Hypothalamus (tissue), 51 donors: ENCODE results near the gene GYG1.

Experiments used
- DNase-seq, 51 donors: peaks; one replicate each; lab custom pipeline; 2025; lab: John Stamatoyannopoulos, UW

The GYG1 gene

DNA sequence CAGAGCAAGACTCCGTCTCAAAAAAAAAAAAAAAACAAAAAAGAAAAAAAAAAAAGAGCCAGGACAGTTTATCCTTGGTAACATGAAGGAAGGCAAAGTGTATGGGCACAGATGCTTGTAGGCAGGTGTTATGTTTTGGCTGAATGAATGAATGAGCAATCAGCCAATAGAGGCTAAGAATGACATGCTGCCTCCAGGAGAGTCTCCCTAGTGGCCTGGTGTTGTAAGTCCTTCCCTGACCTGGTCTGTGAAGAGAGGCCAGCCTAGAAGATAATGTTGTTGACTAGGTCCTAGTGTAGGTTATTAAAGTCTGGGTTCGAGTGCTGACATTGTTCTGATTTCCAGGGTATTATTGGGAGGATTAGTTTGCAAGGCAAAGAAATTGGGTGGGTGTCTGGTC is 24.9 kb downstream of the GYG1 start:
- DNase-seq: no peak

DNA sequence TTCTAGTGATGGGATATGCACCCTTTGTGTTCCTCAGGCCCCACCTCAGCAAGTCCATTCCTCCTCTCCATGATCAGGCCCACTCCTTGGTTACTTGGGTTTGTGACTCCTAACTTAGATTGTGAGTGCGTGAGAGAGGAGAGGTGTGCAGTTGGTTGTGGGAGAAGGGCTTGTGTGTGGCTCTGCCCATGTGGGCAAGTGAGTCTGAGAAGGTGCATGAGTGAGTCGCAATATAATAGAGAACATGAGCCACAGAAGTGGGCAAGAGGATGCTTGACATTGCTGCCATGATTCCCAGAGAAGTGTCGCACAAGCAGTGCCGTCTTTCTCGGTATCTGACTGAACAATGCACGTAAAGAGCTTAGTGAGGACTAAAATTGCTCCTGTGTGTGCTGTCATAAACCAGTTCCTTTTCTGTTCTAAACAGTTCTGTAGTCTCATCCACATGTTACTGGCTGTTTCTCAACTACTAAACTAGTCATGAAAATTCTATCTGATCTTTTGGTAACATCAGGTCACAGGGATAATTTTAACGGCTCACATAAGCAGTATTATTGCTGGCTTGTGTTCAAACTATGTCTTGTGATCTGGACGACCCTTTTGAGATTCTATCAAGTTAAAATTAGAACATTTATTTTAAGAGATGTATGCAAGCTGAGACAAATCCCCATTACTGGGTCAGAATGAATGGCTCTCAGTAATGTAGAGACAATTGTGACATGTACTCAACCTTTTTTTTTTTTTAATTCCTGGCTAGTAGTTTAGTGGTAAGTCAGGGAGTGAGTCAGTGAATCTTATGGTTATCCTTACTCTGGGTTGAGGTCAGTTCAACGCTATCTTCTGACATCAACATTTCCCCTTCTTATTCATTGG is 25.6 kb downstream of the GYG1 start:
- DNase-seq: no peak

DNA sequence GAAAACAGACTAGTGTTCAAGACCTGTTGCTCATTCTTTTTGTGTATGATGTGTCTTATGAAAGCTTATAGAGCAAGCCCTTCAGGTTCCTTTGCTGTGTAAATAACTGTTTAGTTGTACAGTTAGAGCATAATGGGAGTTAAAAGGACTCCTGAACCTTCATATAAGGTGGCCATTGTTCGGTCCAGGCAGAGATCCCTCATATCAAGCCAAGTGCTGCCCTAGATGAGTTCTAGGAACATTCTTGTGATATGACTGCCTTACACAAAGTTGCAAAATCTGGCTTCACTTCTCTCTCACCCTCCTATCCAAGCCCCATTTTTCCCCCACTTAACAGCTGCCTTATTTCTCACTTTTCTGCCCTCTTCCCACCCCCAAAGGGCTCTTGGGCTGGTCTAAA is 26.9 kb downstream of the GYG1 start:
- no peak for DNase-seq

DNA sequence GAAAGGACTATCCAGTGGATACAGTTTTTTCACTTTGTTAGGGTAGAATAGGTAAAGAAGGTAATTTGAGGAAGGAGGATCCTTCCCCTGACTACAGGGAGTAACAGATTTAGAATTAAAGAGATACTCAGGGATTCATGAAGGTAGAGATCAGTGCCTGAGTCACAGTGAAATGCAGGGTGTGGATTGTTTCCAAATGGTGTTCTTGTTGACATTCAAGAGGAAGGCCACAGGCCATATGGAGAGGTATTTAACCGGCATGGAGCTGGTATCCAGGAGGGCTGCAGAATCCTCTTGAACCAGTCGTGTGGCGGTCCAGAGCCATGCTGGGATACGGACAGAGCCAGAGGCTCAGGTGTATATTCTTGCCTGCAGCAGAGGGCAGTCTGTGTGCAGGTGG is 28.2 kb downstream of the GYG1 start:
- no peak for DNase-seq

DNA sequence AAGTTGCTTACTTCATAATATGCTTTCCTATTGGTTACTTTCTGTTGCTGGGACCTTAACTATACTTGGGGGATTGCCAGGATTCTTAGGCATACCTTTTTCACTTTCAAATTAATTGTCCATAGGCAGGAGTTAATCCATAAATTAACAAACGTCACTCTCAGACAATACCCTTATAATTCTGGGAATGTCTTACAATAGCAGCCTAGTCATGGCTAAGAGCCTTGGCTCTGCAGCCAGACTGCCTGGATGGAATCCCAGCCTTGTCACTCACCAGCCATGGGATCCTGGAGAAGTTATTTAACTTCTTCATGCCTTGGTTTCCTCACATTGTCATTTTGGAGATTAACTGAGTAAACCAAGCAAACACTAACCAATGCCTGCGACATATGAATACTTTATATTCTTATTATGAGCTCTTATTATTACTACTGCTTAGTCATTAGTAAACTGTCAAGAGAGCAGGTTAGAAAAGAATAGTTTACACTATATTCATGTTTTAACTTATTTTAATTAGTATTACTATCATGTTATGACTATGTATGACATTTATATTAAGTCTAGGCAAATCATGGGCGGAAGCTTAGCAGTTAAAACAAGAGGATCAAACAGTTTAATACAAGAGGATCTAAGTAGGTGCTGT is 29.0 kb downstream of the GYG1 start:
- peak in 16 of 51 donors; percentile 4 to 46 (median 18) for DNase-seq

DNA sequence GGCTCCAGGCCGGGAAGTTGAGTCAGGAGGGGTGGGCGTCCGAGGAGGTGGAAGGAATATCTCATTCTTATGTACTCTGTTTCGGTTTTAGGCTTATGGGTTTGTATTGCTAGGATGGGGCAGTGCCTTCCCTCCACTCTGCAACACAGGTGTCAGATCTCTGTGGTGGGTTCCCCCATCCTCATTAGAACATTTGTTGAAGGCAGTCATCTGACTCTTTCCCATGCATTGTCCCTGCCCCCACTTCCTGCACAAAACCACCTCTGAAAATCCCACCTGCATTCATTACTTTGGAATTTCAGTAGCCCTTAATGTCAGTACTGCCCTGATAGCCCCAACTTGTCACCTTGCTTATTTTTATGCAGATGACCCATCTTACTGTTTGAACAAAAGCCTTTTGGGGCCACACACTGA is 29.5 kb downstream of the GYG1 start:
- no peak for DNase-seq

DNA sequence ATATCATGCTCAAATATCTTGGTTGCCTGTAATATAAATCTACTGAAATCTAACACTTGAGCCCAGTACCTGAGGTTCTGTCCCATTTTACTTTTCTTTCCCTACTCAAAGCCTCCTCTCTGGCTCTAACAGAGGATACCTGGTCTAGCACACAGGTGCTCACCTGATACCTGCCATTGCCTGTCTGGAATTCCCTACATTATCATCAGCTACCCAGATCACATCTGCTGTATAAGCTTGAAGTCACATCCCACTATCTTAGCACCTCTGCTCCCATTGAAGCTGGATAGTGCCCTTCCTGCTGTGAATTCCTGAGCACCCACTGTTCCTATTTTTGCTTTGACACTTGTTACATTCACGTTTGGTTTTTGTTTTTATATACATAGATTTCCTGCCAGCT is 30.5 kb downstream of the GYG1 start:
- DNase-seq: no peak

DNA sequence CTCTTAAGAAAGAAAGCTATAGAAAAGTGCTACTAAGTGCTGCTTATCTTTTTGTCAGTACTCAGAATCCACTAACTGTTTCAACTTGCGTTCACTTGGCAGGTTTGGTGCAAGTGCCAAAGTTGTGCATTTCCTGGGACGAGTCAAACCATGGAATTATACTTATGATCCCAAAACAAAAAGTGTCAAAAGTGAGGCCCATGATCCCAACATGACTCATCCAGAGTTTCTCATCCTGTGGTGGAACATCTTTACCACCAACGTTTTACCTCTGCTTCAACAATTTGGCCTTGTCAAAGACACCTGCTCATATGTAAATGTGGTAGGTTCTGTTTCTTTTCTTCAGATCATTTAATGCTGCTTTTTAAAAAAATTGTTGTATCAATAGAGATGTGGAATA is 32.6 kb downstream of the GYG1 start:
- DNase-seq: no peak

DNA sequence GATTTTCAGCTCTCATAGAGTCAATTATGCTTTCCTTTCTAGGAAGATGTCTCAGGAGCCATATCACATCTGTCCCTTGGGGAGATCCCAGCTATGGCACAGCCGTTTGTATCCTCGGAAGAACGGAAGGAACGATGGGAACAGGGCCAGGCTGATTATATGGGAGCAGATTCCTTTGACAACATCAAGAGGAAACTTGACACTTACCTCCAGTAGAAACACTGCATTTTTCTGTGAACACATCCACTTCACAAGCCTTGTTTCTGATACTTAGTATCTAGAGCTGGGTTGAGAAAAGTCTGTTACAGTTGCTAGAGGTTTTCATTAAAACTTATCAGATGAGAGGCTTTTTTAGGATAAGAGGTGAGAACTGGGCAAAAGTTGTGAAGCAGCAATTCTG is 35.4 kb downstream of the GYG1 start:
- DNase-seq: no peak

DNA sequence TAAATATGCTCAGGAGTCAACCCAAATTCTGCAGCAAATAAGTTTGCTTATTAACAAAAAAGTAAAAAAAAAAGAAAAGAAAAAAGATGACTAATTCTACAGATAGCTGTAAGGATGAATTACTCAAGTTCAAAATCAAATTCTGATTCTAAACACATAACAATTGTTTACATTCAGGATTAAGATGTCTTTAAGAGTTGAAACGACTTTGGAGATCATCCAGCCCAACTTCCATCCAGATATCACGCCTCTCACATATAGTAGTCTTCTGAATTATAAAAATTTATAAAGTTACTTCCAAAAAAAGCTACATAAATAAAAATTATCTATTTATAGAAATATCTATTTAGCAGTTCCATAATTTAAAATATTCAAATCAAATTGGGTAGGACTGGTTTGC is 39.8 kb downstream of the GYG1 start:
- no peak for DNase-seq

DNA sequence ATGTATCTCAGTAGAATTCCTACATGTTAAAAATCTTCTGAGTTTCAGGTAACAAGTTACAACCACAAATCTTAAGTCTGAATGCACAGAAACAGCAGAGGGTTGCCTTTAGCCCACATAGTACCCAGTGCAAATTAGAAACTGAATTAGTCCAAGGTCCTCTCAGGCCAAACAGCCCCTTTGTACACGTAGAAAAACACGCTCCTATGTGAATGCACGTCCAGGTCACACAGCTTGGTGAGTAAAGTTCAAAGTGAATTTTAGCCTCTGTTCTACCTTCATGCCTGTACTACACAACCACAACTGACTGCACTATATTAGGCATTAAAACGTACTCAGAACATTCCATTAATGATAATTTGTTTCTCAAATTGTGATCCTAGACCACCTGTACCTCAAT is 46.3 kb downstream of the GYG1 start:
- no peak for DNase-seq

DNA sequence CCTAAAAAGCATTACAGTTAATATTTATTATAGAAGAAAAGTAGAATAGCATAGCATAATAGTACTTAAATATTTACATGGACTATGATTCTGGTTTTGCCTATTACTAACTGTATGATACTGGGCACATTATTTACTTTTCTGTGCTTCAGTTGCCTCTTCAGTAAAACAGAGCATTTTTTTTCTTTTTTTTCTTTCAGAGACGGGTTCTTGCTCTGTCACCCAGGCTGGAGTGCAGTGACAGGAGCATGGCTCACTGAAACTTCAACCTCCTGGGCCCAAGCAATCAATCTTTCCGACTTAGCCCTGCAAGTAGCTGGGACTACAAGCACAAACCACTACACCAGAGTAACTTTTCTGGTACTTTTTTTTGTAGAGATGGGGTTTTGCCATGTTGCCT is 47.0 kb downstream of the GYG1 start:
- DNase-seq: no peak

DNA sequence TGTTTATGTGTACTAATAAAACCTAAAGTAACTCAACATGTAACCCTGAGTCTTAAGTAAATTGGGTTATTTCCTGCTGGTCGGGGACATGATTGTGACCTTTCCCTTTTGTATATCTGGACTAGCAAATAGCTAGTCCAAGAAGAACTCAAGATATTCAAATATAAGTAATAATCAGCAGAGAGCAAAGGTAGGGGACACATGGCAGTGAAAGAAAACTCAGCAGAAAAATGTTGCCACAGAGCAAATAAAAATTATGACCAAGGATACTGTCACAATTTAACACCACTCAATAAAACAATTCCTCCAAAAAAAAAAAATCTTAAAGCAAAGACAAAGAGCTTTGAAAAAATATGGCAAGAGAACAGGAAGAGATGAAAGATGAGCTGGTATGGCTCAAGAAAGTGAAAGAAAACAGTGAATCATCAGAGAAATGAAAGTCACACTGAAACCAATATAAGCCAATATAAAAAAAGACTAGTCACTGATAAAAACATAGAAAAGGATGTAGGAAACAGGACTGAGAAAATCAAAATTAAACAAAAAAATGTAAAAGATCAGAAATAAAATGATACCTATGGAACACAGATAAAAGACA is 51.5 kb downstream of the GYG1 start:
- no peak for DNase-seq

DNA sequence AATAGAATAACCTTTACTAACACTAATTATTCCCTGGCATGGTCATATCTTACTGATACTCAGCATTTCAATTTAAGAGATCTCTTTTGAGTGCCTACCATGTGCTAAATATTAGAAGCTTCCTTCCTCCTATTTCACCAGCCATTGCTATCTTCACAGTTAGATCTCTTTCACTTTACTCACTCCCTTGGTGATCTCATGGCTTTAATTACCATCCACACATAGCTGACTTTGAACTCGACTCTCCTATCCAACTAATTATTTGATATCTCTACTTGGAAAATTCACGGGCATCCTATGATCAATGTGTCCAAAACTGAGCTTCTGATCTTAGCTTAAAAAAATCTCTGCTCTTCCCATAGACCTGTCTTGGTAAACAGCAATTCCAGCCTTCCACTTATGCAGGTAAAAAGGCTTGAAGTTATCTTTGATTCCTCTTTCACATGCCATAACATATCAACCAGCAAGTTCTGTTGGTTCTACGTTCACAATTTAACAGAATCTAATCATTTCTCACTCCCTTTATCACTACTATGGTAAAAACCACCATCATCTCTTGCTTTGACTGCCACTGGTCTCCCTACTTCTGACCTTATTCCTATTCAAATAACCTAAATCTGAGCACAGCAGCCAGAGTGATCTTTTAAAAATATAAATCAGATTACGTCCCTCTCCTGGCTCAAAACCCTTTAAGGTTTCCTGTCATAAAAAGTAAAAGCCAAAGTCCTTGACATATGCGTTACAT is 53.2 kb downstream of the GYG1 start:
- DNase-seq: no peak

DNA sequence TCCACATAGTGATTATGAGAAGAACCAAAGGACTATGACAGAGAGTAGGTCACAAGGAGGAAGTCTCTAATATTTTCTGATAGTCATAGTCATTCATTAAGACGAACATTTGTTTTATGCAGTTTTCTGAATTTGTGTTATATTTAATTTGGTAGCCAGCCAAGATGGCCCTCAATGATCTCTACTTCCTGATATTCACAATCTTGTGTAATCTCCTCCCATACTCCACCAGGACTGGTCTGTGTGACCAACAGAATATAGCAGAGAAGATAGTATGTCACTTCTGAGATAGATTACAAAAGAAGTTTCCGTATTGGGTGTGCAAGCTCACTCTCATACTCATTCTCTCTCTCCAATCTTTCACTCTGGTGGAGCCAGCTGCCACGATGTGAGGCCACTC is 64.2 kb downstream of the GYG1 start:
- DNase-seq: no peak

DNA sequence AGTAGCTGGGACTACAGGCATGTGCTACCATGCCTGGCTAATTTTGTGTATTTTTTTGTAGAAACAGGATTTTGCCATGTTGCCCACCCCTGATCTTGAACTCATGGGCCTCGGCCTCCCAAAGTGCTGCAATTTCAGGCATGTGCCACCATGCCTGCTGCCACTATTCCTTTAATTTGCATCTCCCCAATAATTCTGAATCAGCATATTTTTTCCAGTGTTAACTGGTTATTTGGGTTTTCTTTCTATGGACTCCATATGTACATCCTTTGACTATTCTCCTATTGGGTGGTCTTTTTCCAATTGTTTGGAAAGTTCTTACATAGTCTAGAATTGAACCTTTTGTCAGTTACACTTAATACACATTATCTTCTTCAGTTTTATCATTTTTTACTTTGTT is 66.9 kb downstream of the GYG1 start:
- DNase-seq: no peak

DNA sequence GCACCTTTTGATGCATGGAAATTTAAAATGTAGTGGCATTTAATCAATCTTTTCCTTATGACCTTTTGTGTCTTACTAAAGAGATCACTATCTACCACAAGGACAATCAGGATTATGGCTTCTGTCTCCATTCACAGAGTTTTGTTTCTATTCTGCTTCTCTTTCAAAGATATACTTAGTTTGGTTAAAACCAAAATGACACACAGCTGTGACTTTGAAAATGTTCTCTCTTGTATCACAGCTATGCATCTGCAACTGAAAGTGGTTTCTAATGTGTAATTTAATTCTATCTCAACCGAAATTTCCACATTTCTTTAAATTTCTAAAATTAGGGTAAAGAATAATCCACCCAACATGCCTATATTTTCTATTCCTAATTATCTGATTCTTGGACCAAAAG is 67.3 kb downstream of the GYG1 start:
- no peak for DNase-seq

DNA sequence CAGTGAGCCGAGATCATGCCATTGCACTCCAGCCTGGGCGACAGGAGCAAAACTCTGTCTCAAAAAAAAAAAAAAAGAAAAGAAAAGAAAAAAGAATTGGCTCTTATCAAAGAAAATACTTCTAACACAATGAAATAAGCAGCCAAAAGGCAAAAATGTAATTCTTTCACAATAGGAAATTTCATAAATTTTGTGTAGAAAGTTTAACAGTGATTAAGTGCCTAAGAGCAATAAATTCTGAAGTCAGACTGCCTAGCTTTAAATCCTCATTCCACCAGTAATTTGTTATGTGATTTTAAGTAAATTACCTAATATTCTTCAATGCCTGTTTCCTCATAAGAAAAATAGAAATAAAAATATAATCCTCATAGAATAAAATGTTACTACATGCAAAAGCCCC is 70.4 kb downstream of the GYG1 start:
- DNase-seq: no peak

DNA sequence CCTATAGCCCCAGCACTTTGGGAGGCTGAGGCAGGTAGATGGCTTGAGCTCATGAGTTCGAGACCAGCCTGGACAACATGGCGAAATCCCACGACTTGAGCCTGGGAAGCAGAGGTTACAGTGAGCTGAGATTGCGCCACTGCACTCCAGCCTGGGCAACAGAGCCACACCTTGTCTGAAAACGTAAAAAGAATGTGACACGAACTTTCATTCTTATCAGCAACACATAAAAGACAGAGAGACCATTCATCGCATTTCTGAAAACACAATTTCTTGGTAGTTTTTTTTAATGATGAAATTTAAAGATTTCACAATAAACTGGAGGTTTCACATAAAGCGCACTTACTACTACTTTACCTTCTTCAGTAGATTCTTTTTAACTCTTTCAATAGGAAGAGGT is 76.5 kb downstream of the GYG1 start:
- DNase-seq: no peak
